HCEC 1CT (cell line): ENCODE measurements around the gene MDGA2.

Source experiments
- DNase-seq: peaks from one replicate; pipeline ENCODE4 v3.0.0-alpha.2; 2017

MDGA2 gene

GRCh38 chr14:46885566-46885965, 789.8 kb downstream of the MDGA2 start:
- DNase-seq = no peak

DNA sequence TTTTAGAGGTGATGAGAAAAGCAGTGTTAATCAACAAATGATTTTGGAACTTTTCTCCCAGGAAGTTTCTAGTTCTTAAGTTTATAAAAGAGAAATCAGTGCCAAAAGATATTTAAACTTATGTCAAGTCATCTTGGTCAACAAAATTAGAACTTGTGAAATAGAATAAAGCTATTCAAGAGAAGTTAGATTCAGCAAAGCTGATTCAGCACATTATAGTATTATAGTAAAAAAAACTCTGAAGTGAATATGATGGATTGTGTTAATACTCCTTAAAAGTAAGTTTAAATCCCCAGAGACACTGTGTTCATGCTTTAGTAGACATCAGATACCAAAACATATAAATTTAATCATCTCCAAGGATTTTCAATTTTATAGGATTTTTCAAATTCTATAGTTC, 813.7 kb downstream of the MDGA2 start:
- no peak for DNase-seq

- DNase-seq = no peak
Observed at GRCh38 chr14:46840944-46841720, 834.3 kb downstream of the MDGA2 start.

DNA sequence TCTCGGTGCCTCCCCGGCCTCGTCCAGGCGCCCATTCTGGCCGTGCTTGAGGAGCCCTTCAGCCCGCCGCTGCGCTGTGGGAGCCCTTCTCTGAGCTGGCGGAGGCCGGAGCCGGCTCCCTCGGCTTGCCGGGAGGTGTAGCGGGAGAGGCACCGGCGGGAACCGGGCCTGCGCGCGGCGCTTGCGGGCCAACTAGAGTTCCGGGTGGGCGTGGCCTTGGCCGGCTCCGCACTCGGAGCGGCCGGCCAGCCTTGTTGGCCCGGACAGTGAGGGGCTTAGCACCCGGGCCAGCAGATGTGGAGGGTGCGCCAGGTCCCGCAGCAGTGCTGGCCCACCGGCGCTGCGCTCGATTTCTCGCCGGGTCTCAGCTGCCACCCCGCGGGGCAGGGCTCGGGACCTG, 855.1 kb downstream of the MDGA2 start:
- DNase-seq = no peak

DNA sequence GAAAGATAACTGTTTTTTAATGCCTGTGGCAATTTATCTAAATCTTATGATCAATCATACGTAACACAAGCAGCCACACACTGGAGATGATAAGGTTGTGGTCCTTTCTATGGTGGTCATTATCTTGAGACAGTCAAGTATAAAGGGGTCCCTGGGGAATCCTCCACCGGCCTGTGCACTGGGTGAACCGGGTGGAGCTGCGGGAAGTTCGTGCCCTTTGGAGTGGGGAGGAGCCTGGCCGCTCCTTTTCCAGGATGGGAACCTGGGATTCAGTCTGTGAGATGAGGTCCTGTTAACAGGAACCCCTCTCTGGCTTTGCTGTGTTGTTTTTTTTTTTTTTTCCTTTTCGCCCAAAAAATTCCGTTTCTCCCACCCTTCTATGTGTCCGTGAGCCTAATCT, 856.3 kb downstream of the MDGA2 start:
- DNase-seq = no peak

GRCh38 chr14:46818147-46818546, 857.3 kb downstream of the MDGA2 start:
- no peak for DNase-seq

DNA sequence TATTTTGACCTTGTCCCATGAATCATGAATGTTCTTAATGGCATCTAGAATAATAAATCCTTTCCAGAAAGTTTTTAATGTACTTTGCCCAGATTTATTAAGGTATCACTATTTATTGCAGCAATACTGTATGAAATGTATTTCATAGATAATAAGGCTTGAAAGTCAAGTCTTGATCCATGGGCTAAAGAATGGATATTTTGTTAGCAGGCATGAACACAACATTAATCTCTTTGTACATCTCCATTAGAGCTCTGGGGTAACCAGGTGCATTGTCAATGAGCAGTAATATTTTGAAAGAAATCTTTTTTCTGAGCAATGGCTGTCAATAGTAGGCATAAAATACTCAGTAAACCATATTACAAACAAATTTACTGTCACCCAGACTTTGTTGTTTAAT, 882.3 kb downstream of the MDGA2 start:
- no peak for DNase-seq
